Measurements from ENCODE around the gene ENPP7.

GRCh38 chr17:79691931-79692330 lies 38.8 kb upstream of the ENPP7 start:
- TF ChIP-seq CTCF (IDR thresholded peaks at IDR 0.05) (no peak), POLR2A (IDR thresholded peaks at IDR 0.05) (no peak)
